ENCODE data around the gene SMARCA4.
A peak's percentile ranks its signal among the peaks of the same experiment; 100 is the strongest.
"Not testable (repeated sequence)": the region's sequence is repeated elsewhere in the genome, so short reads cannot be mapped to it uniquely, and the experiment has no call there.

The SMARCA4 gene

DNA sequence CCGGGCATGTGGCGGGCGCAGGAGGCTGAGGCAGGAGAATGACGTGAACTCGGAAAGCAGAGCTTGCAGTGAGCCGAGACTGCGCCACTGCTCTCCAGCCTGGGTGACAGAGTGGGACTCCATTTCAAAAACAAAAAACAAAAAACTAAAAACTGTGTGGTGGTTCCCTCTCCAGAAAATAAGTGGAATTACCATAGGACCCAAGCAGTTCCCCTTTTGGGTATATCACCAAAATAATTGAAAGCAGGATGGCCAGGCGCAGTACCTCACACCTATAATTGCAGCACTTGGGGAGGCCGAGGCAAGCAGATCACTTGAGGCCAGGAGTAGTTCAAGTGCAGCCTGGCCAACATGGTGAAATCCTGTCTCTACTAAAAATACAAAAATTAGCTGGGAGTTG lies 112.7 kb downstream of the SMARCA4 start:
- H3K27ac ChIP-seq: no peak overlapping the region
- TF ChIP-seq, protein P1, sequence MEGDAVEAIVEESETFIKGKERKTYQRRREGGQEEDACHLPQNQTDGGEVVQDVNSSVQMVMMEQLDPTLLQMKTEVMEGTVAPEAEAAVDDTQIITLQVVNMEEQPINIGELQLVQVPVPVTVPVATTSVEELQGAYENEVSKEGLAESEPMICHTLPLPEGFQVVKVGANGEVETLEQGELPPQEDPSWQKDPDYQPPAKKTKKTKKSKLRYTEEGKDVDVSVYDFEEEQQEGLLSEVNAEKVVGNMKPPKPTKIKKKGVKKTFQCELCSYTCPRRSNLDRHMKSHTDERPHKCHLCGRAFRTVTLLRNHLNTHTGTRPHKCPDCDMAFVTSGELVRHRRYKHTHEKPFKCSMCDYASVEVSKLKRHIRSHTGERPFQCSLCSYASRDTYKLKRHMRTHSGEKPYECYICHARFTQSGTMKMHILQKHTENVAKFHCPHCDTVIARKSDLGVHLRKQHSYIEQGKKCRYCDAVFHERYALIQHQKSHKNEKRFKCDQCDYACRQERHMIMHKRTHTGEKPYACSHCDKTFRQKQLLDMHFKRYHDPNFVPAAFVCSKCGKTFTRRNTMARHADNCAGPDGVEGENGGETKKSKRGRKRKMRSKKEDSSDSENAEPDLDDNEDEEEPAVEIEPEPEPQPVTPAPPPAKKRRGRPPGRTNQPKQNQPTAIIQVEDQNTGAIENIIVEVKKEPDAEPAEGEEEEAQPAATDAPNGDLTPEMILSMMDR (conservative IDR thresholded peaks at IDR 0.05): no peak
- TF ChIP-seq ZFX (IDR thresholded peaks at IDR 0.05): no peak

DNA sequence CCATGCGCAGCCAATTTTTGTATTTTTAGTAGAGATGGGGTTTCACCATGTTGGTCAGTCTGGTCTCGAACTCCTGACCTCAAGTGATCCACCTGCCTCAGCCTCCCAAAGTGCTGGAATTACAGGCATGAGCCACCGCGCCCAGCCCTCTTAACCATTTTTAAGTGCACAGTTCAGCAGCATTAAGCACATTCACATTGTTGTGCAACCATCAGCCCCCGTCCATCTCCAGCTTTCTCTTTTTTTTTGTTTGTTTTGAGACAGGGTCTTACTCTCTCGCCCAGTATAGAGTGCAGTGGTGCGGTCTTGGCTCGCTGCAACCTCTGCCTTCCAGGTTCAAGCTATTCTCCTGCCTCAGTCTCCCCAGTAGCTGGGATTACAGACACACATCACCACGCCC lies 116.0 kb downstream of the SMARCA4 start:
- H3K27ac ChIP-seq: not testable (repeated sequence)

DNA sequence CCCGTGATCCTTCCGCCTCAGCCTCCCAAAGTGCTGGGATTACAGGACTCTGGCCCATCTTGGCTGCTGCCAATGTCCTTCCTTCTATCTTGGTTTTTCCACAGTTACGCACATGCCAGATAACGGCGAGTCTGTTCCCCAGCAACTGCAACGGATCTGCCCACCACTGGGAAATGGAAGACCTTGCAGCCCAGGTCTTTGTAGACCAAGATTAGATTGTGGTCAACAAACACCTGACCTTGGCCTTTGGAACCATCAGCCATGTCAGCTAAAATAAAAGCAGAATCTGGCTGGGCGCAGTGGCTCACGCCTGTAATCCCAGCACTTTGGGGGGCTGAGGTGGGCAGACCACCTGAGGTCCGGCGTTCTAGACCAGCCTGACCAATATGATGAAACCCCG lies 118.1 kb downstream of the SMARCA4 start:
- TF ChIP-seq, protein P1 (conservative IDR thresholded peaks at IDR 0.05): no peak
- no peak for TF ChIP-seq ZFX (IDR thresholded peaks at IDR 0.05)
- H3K27ac ChIP-seq: no peak overlapping the region

DNA sequence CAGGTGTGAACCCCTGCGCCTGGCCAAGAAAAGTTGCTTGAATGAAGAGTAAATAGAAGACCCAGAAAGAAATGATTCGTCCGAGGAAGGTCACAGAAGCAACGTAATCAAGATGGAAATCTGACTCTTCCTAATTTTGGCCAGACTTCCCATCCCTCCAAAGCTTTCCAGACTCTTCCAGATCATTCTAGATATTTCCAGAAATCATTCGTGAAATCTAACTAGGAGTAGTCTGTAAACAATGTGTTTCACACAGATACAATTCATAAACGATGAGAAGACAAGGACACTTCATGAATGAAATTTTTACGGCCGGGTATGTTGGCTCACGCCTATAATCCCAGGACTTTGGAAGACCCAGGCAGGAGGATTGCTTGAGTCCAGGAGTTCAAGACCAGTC lies 119.2 kb downstream of the SMARCA4 start:
- H3K27ac ChIP-seq: no peak overlapping the region
- no peak for TF ChIP-seq ZFX (IDR thresholded peaks at IDR 0.05)
- TF ChIP-seq, protein P1 (conservative IDR thresholded peaks at IDR 0.05): no peak

DNA sequence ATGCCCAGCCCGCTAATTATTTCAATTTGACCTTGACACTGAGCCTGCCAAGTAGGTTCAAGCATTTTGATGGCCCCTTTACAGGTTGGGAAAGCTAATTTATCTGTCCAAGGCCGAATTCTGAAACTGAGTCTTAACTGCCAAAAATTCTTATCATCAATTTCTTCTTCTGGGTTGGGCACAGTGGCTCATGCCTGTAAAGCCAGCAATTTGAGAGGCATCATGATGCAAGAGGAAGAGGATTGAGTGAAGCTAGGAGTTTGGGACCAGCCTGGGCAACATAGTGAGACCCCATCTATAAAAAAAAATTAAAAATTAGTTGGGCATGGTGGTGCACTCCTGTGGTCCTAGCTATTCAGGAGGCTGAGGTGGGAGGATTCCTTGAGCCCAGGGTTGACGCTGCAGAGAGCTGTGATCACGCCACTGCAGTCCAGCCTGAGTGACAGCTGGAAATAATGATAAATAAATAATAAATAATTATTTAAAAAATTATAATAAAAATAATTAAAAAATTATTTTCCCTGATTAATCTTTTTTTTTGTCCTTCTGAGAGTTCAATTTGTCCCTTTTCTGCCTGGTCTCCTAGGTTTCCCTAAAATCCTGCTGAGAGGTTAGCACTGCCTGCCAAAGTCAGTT lies 127.2 kb downstream of the SMARCA4 start:
- TF ChIP-seq ZFX (IDR thresholded peaks at IDR 0.05): no peak
- TF ChIP-seq, protein P1 (conservative IDR thresholded peaks at IDR 0.05): no peak
- peak overlapping the region; percentile 99 for H3K27ac ChIP-seq

DNA sequence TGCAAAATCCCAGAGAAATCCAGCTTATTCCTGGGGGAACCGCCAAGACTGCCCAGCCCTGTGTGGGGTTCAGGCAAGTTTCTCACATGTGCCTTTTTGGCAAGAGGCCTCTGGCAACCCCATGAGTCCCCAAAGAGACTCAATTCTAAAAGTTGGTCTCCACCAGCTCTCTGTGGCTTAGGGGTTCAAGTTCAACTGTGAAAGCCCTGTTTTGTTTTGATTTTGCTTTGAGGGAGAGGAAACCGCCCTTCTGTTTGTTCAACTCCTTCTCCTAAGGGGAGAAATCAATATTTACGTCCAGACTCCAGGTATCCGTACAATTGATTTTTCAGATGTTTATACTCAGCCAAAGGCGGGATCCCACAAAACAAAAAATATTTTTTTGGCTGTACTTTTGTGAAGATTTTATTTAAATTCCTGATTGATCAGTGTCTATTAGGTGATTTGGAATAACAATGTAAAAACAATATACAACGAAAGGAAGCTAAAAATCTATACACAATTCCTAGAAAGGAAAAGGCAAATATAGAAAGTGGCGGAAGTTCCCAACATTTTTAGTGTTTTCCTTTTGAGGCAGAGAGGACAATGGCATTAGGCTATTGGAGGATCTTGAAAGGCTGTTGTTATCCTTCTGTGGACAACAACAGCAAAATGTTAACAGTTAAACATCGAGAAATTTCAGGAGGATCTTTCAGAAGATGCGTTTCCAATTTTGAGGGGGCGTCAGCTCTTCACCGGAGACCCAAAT lies 127.8 kb downstream of the SMARCA4 start:
- peak overlapping the region; percentile 99 for H3K27ac ChIP-seq
- TF ChIP-seq ZFX (IDR thresholded peaks at IDR 0.05): no peak
- TF ChIP-seq, protein P1 (conservative IDR thresholded peaks at IDR 0.05): no peak

DNA sequence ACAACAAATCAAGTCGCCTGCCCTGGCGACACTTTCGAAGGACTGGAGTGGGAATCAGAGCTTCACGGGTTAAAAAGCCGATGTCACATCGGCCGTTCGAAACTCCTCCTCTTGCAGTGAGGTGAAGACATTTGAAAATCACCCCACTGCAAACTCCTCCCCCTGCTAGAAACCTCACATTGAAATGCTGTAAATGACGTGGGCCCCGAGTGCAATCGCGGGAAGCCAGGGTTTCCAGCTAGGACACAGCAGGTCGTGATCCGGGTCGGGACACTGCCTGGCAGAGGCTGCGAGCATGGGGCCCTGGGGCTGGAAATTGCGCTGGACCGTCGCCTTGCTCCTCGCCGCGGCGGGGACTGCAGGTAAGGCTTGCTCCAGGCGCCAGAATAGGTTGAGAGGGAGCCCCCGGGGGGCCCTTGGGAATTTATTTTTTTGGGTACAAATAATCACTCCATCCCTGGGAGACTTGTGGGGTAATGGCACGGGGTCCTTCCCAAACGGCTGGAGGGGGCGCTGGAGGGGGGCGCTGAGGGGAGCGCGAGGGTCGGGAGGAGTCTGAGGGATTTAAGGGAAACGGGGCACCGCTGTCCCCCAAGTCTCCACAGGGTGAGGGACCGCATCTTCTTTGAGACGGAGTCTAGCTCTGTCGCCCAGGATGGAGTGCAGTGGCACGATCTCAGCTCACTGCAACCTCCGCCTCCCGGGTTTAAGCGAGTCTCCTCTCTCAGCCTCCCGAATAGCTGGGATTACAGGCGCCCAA lies 128.6 kb downstream of the SMARCA4 start, which contains the start of gene LDLR:
Gene LDLR, plus strand, starts transcription at position 210 of the 760 bp plus-strand sequence. Its CDS starts 86 bp downstream, at position 296.
- no peak for TF ChIP-seq ZFX (IDR thresholded peaks at IDR 0.05)
- TF ChIP-seq, protein P1 (conservative IDR thresholded peaks at IDR 0.05): no peak
- peak within 1 kb of the TSS; percentile 99 for H3K27ac ChIP-seq

DNA sequence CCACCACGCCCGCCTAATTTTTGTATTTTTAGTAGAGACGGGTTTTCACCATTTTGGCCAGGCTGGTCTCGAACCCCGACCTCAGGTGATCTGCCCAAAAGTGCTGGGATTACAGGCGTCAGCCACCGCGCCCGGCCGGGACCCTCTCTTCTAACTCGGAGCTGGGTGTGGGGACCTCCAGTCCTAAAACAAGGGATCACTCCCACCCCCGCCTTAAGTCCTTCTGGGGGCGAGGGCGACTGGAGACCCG lies 129.1 kb downstream of the SMARCA4 start:
- peak overlapping the region; percentile 99 for H3K27ac ChIP-seq

Data from C4-2B (cell line).